Suppressor macrophage (primary cell): Measurements from ENCODE around the gene ZNF837.
"Not testable (repeated sequence)": the region's sequence is repeated elsewhere in the genome, so short reads cannot be mapped to it uniquely, and the experiment has no call there.

Experiments used
- DNase-seq, 4 experiments: peaks; one replicate each; pipeline ENCODE4 v3.0.0-alpha.2; 2020 to 2022

The ZNF837 gene

DNA sequence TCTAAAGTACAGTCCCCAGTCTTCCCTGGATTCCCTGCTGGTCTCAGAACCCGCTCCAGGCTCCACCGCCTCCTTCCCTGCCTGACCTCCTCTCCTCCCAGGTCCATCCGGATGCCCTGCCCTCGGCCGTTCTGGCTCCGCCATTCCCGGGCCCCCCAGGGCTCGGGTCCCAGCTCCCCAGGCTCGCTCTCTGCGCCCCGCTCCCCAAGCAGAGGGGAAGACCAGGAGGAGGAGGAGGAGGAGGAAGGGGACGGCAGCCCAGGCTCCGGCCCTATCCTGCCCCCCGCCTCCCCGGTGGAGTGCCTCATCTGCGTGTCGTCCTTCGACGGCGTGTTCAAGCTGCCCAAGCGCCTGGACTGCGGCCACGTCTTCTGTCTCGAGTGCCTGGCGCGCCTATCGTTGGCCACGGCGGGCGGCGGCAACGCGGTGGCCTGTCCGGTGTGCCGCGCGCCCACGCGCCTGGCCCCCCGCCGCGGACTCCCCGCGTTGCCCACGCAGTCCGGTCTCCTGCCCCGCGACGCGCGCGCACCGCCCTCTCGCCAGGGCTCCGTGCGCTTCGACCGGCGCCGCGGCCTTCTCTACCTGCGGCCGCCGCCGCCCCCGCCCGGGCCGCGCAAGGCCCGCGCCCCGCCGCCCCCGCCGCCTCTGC, 15.3 kb upstream of the ZNF837 start:
- peak in 1 of 4 experiments; percentile 18 for DNase-seq

DNA sequence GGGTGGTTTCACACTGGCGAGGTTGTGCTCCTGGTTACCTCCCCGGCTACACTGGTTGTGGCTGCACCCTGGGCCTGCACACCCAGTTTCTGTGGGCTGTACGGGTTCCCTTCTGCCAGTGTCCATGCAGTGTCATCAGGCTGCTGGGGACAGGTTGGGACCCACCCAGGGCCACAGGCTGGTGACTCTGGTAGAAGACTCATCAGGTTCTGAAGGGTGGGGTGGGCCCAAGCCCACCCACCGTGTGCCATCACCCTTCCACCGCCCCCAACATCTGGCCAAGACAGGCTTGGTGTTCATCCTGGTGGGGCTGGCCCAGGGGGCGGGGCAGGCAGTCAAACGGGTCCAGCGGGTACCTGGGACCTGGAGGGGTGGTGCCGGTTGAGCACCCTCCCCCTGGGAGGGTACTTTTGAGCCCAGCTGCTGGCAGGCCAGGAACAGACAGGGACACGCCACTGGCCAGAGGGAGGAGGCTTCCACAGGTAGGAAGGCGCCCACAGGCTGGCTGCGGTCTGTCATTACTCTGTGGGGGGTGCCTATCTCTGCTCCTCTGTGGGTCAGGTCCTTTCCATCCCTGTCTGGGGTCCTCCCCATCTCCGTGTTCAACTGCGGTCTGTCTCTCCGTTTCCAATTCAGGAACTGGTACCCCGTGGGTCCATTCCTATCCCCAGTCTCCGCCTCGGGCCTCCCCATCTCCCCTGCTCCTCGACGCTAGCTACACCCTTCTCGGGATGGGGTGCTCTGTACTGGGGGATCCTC, 14.6 kb upstream of the ZNF837 start, which contains the start of gene RNF225:
RNF225 (plus strand) TSS at position 437 of the 759 bp plus-strand sequence. CDS start 434 bp downstream, outside the sequence.
- DNase-seq: no peak

DNA sequence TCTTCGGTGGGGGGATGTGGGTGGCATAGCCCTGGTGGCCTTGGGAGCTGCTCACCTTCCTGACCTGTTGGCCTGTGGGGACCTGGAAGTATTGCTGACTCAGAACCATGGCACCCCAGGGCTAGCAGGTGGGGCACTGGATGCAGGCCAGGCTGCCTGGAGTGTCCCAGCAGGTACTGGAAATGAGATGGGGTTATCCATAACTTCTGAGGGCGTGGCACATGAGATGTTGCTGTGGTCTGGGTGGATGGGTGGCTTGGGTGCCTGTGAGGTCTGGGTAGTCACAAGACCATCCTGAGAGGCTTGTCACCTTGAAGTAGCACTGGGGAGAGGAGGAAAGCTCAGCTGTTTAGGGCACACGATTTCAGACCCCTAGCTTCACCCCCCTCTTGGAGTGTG, 14.0 kb upstream of the ZNF837 start:
- DNase-seq: peak in 1 of 4 experiments; percentile 1

DNA sequence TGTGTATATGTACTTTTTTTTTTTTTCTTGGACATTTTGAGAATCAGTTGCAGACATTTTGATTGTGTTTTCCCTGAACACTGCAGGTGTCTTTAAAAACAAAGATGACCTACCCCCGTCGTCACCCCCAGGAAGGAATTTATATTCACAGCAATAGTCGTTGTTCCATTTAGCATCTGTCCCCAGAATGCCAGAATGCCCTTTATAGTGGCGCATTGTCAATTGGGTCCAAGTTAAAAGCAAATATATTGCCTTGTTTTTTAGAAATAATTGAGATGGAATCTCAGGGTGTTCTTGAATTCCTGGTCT, 12.8 kb upstream of the ZNF837 start:
- DNase-seq: no peak

DNA sequence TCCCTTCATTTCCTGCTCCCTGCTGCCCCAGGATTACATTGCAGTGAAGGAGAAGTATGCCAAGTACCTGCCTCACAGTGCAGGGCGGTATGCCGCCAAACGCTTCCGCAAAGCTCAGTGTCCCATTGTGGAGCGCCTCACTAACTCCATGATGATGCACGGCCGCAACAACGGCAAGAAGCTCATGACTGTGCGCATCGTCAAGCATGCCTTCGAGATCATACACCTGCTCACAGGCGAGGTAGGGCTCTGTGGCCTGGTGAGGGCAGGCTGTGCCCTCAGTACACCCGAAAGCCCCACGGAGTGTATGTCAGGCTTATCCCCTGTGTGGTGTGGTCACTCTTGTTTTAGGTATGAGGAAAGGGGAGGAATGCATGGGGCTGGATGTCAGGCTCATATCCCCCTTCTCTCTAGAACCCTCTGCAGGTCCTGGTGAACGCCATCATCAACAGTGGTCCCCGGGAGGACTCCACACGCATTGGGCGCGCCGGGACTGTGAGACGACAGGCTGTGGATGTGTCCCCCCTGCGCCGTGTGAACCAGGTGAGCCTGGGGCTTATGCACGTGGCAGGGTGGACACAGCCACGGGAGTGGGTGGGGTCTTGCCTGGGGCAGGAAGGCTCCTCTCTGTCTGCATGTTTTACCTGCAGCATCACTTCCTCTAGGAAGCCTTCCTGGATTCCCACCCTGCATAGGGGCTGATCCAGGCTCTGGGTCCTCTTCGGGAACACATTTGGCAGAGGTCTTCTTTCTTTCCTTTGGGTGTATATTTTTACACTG, 12.3 kb upstream of the ZNF837 start:
- no peak for DNase-seq

DNA sequence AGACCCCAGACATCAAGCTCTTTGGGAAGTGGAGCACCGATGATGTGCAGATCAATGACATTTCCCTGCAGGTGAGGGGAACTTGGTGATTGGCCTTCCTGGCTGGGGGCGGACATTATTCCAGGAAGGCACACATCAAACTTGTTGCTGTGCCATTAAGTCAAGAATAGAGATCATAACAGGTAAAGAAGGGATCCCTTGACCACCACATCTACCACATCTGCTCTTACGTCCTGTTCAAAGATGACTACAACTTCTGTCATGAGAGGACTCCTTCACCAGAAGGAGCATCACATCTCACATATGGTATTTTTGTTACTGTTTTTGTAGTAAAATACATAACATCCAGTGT, 7.3 kb upstream of the ZNF837 start:
- peak in 1 of 4 experiments; percentile 2 for DNase-seq

DNA sequence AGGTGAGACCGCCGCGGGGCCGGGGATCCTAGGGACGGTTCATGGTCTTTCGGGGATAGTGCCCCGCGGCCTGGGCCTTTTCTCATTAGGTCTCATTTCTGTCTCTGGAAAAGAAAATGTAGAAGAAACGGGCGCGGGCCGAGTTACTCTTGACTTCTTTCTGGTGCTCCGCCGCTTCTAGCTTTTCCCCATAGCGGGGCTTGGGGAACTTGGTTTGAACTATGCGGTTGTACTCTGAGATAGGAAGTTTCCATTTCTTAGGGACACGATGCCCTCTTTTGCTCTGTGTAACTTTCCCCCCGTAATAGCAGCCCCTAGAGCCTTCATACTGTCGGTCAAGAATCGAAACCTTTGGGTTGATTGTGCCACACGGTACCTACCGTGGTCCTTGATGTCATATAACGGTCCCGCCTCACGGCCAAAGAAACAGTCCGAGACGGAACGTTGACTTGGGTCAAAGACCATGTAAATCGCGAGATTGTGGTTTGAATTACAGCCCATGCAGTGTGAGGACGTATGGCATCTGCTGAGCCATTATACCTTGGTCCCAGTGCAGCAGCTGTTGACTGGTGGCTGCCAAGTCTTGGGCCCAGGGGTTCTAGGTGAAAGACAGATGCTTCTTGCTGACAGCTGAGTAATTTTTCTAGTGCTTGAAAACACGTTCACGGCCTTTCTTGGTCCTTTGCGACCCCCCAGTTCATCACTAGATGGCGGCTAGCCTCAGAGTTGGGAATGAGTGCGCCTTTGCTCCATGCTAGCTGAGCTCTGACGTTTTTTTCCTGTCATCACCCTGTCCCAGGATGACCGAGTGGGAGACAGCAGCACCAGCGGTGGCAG, 6.7 kb upstream of the ZNF837 start:
- DNase-seq: peak in 1 of 4 experiments; percentile 9

DNA sequence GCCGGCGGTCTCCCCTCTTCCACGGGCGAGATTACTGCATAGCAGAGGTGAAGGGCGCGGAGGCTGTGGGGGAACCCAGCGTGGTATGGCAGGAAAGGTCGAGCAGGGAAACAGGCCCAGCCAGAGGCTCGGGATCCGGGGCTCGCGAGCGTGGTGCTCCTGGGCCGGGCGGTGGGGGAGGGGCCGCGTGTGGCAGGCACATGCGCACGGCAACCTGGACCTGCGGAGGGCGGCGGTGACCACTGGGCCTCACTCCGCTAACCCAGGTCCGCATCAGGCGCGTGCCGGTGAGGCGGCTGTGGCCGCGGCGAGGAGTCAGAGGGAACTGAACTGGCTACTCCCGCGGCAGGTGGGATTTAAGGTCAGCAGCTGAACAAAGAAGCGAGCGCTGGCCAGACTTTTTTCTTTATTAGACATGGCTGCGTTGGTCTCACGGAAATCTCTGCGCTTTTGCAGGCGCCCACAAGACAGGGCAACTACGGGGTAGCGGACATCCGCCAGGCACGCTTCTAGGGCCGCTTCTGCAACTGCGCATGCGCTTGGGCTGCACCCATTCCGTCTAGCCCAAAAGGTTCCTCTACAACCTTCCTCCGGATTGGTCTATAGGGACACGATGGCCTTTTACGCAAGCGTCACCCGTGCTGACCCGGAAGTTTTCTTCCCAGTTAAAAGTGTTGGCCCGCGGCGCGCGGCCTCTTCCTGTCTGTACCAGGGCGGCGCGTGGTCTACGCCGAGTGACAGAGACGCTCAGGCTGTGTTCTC, 5.9 kb upstream of the ZNF837 start, which contains the start of gene RPS5:
RPS5 (plus strand) TSS at position 694 of the 762 bp plus-strand sequence. CDS start 869 bp downstream, outside the sequence.
- peak; percentile 98 to 100 (median 98) for DNase-seq

DNA sequence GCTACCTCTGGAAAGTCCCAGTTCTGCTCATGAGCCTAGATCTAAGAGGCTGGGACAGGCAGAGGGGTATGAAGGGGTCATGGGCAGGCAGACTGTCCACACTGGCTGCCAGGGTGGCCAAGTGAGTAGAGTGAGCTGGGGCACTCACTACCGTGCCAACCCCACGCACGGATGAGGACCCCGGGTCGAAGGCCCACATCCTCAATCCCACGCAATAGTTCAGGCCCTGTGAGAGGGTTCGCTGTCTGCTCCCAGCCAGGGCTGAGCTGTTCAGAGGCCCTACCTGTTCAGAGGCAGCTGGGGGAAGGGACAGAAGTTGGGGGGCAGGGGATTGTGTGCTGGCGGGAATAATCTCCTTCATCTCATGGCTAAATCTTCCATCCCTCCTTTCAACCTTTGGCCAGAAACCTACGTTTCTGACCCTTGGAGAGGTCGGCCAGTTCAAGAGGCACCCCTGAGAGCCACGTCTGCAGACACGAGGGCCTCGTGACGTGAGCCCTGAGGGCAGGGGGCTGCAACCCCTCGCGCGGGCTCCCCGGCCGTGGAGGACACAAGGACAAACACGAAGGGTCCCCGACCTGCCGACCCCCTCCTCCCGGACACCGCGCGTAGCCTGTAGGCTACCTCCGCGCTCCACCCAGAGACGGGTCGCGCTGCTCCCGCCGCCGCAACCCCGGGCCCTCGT, 5.2 kb upstream of the ZNF837 start:
- no peak for DNase-seq

DNA sequence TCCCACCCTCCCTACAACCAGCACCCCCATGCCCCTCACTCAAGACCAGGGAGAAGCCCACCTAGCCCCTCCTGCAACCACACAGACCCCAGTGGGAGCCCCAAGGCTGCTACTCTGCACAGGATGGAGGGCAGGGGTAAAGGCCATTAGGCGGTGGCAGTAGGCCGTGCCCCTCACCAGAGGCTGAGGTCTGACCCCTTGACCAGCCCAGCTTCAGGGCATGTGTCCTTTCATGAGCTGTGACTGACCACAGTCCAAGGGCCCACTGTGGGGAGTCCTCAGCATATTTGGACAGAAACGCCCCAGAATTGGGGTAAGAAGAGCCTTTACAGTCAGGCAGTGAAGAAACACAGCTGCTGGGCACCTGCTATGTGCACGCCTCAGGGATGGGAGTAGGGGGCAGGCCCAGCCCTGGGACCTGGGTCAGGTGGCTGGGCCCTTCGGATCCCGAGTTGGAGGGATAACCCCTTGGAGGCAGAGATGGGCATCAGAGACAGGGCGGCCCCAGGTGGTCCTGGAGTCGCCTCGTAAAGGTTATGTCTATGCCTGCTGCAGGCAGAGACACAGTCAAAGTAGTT, 4.6 kb upstream of the ZNF837 start:
- no peak for DNase-seq

DNA sequence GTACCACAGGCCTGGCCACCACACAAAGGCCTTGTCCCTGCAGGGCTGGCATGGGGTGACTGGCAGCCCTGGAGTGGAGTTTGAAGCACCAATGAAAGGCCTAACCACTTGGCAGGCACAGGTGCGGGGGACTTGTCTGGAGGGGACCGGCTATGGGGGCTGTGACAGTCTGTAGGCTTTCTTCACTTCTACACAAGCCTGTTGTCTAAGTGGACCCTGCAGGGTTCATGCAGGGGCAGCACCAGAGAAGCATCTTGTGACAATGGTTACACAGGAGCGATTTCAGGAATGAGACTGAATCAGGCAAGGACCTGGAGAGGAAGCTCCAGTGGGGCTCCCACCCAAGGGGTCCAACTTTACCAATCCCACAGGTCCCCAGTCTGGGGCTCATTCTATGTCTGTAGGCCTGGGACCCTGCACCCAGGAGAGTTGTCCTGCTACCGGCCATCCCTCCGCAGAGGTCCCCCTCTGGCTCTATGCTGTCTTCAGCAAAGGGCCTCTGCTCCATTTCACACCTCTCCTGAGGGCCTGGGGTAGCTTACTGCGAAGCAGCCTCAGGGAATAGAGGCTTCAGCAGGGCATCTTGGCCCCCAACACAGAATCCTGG, 2.3 kb upstream of the ZNF837 start:
- DNase-seq: no peak

DNA sequence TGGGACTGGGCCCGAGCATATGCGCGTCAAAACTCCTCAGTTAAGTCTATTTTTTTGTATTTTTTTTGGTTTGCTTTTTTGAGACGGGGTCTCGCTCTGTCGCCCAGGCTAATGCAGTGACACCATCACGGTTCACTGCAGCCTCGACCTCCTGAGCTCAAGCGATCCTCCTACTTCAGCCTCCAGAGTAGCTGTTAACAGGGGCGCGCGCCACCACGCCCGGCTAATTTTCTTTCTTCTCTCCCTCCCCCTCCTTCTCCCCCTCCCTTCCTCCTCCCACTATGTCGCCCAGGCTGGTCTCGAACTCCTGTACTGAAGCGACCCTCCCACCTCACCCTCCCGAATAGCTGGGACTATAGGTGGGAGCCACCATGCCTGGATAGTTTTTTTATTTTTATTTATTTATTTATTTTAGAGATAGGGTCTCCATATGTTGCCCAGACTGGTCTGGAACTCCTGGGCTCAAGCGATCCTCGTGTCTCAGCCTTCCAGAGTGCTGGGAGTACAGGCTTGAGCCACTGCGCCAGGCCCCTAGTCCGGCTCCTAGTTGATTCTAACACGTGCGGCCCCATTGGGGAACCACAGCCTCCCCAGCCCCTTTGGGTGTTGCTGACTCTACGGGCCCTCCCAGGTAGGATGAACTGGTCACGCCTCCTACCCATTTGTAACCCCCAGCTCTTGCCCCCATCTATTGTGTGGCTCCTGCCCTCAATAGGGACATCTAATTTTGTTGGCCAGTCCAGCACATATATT, 806 bp upstream of the ZNF837 start:
- no peak for DNase-seq

DNA sequence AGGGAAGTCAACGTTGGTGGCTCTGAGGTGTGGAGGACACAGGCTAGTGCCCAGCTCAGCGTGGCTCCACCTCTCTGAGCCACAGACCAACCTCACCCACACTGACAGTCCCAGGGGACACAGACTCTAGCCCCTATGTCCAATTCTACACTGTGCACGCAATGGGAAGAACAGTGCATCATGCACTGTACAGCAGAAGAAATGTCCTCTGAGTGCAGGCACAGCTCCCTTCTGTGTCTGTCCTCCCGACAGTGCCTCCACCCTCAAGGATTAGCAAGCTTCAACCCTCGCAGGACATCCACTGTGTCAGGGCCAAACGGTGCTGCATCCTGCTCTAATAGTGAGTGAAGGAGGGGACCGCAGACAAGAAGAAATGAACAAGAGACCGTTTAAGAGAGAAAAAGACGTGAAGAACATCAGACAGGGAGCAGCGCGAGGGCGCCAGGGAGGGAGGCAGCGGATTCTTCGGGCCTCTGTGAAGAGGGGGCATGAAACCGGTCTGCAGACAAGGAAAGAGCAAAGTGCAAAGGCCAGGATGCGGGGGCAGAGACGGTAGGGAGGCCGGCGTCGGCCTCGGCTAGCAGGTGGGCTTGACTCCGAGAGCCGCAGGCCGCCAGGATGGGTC, 681 bp downstream of the ZNF837 start:
- DNase-seq: peak in 1 of 4 experiments; percentile 1

DNA sequence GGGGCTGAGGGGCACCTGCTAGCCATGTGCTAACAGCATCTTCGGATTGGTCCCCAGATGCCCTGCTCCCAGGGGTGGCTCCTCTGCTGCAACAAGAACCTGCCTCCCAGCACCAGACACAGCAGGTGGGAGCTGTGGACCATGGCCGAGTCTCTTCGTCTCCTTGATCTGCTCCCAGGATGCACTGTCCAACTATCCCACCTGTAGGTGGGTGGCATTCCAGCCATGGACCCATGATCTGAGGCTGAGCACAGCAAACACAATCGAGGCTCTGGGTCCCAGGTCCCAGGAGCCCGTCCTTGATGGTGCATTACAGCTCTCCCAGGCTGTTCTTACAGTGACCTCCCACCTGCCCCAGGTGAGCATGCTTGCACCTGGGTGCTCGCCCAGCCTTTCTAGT, 1.6 kb downstream of the ZNF837 start:
- DNase-seq: no peak

DNA sequence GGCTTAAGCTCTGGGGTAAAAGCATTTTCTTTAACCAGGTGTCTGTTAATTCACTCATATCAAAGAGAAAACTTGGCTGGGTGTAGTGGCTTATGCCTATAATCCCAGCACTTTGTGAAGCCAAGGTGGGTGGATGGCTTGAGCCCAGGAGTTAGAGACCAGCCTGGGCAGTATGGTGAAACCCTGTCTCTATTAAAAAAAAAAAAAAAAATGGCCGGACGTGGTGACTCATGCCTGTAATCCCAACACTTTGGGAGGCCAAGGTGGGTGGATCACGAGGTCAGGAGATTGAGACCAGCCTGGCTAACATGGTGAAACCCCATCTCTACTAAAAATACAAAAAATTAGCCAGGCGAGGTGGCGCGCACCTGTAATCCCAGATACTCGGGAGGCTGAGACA, 4.1 kb downstream of the ZNF837 start:
- not testable (repeated sequence) for DNase-seq

DNA sequence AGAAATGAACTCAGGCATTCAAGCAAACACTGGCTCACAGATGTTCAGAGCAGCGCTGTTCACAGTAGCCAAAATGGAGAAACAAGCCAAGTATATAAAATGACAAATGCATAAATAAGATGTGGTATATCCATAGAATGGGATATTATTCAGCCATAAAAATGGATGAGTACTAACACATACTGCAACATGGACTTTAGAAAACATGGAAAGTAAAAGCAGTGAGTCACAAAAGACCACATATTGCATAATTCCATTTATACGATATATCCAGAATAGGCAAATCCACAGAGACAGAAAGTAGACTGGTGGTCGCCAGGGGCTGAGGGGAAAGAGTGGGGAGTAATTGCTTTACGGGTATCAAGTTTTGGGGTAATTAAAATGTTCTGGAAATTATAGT, 6.6 kb downstream of the ZNF837 start:
- DNase-seq: no peak

DNA sequence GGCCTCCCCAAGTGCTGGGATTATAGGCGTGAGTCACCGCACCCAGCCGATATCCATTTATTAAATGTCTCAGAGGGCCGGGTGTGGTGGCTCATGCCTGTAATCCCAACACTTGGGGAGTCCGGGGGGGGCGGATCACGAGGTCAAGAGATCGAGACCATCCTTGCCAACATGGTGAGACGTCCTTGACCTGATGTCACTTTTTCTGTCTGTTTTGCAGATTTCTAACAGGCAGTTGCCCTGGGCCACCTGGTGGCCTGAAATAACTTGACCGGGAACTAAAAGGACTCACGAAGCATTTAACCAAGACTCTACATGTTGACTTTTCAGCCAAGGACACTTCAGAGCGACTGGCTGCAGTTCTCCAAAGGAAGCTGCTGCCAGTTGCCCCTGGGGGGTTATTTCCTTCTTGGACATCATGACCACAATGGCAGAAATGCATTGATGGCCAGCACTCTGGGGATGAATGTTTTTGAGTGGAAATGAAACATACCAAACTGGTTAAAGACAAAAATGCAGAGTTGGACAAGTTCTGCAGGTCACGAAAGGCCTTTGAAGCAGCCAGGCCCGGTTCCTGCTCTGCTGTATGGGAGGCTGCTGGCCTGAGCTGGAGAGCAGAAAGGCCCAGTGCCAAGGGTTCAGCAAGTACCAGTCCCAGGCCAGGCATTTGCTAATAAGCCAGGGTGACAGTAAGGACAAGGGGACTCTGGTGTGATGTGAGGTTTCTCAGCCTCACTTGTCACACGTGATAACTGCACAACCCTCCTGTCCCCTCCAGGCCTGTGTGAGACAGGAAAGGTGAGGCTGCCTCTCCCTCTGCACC, 8.3 kb downstream of the ZNF837 start:
- no peak for DNase-seq
